ENCODE measurements around the gene TLCD3B. TPM values are rescaled to one million over a fixed set of nuclear protein-coding genes. Genes with fewer than 3 reads are reported as not detected.

The TLCD3B gene
- total RNA-seq, 1 experiment from 2014 or later = 0.90 TPM

- Mint-ChIP-seq H3K9me3 (ENCODE audit: low read depth, unreplicated experiment) (no peaks in the 10 kb centered on the region), H3K4me1 (ENCODE audit: low read depth, unreplicated experiment) (peaks cover 9% of the 10 kb centered on the region), H3K36me3 (ENCODE audit: insufficient read depth, unreplicated experiment) (peaks cover 6% of the 10 kb centered on the region), H3K4me3 (ENCODE audit: low read depth, unreplicated experiment) (no peak overlapping the region), H3K27me3 (ENCODE audit: unreplicated experiment) (peaks cover 94% of the 10 kb centered on the region), H3K27ac (ENCODE audit: unreplicated experiment) (no peak overlapping the region)
- CTCF ChIA-PET = no interaction called here
- TF ChIP-seq, protein P1, sequence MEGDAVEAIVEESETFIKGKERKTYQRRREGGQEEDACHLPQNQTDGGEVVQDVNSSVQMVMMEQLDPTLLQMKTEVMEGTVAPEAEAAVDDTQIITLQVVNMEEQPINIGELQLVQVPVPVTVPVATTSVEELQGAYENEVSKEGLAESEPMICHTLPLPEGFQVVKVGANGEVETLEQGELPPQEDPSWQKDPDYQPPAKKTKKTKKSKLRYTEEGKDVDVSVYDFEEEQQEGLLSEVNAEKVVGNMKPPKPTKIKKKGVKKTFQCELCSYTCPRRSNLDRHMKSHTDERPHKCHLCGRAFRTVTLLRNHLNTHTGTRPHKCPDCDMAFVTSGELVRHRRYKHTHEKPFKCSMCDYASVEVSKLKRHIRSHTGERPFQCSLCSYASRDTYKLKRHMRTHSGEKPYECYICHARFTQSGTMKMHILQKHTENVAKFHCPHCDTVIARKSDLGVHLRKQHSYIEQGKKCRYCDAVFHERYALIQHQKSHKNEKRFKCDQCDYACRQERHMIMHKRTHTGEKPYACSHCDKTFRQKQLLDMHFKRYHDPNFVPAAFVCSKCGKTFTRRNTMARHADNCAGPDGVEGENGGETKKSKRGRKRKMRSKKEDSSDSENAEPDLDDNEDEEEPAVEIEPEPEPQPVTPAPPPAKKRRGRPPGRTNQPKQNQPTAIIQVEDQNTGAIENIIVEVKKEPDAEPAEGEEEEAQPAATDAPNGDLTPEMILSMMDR (IDR thresholded peaks at IDR 0.05; ENCODE audit: unreplicated experiment) = no peak
- no TSS peak for BruUV-seq (replicated peaks)
- intact Hi-C loops (cut with micrococcal nuclease; ENCODE audit: unreplicated experiment) = no loop called here
- DNase-seq = no peak
Measured at GRCh38 chr16:30027588-30028437, 3.3 kb downstream of the TLCD3B start.

GRCh38 chr16:30026449-30026848 is 4.6 kb downstream of the TLCD3B start:
- DNase-seq = no peak
- no TSS peak for BruUV-seq (replicated peaks)
- no peaks in the 10 kb centered on the region for H3K9me3 Mint-ChIP-seq (ENCODE audit: low read depth, unreplicated experiment)
- H3K27ac Mint-ChIP-seq (ENCODE audit: unreplicated experiment) = no peak overlapping the region
- TF ChIP-seq, protein P1 (IDR thresholded peaks at IDR 0.05; ENCODE audit: unreplicated experiment) = no peak
- intact Hi-C loops (cut with micrococcal nuclease; ENCODE audit: unreplicated experiment) = no loop called here
- no peak overlapping the region for H3K4me3 Mint-ChIP-seq (ENCODE audit: low read depth, unreplicated experiment)
- CTCF ChIA-PET = interaction anchor here (0.9 kb wide), 1 partner anchor 53 kb away, joined by 3 read pairs; the partner anchor contains the start of gene TAOK2
- H3K4me1 Mint-ChIP-seq (ENCODE audit: low read depth, unreplicated experiment) = peaks cover 11% of the 10 kb centered on the region
- H3K36me3 Mint-ChIP-seq (ENCODE audit: insufficient read depth, unreplicated experiment) = peaks cover 9% of the 10 kb centered on the region
- peaks cover 81% of the 10 kb centered on the region for H3K27me3 Mint-ChIP-seq (ENCODE audit: unreplicated experiment)

DNA sequence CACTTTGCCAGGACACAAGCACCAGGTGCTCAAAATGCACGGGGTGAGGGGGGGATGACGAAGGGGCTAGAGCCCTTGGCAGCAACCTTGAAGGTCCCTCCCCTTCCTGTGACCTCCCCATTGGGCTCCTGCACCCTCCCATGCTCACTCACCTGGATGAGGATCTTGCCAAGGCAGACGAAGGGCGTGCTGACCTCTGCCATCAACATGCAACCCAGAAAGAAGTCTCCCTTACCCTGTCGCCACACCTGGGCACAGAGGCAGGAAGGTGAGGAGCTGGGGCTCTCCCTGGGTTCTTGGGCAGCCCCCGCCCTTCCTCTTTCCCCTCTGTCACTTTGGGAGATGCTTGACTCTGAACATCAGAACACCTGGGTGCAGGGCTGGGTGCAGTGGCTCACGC is 5.5 kb downstream of the TLCD3B start:
- H3K27me3 Mint-ChIP-seq (ENCODE audit: unreplicated experiment) = peaks cover 72% of the 10 kb centered on the region
- TF ChIP-seq, protein P1 (IDR thresholded peaks at IDR 0.05; ENCODE audit: unreplicated experiment) = no peak

GRCh38 chr16:30025156-30025555 is 5.9 kb downstream of the TLCD3B start:
- Mint-ChIP-seq H3K9me3 (ENCODE audit: low read depth, unreplicated experiment) (no peaks in the 10 kb centered on the region), H3K4me3 (ENCODE audit: low read depth, unreplicated experiment) (no peak overlapping the region), H3K4me1 (ENCODE audit: low read depth, unreplicated experiment) (peaks cover 18% of the 10 kb centered on the region), H3K27ac (ENCODE audit: unreplicated experiment) (no peak overlapping the region), H3K27me3 (ENCODE audit: unreplicated experiment) (peaks cover 68% of the 10 kb centered on the region), H3K36me3 (ENCODE audit: insufficient read depth, unreplicated experiment) (peaks cover 15% of the 10 kb centered on the region)
- TF ChIP-seq, protein P1 (IDR thresholded peaks at IDR 0.05; ENCODE audit: unreplicated experiment) = no peak
- intact Hi-C loops (cut with micrococcal nuclease; ENCODE audit: unreplicated experiment) = no loop called here
- CTCF ChIA-PET = no interaction called here
- no peak for DNase-seq
- no TSS peak for BruUV-seq (replicated peaks)

More for the DNA sequence above, 5.5 kb downstream of the TLCD3B start:
- CTCF ChIA-PET = interaction anchor here (0.9 kb wide), 1 partner anchor 52 kb away, joined by 3 read pairs; the partner anchor contains the start of gene TAOK2
- no TSS peak for BruUV-seq (replicated peaks)
- Mint-ChIP-seq H3K9me3 (ENCODE audit: low read depth, unreplicated experiment) (no peaks in the 10 kb centered on the region), H3K4me3 (ENCODE audit: low read depth, unreplicated experiment) (no peak overlapping the region), H3K4me1 (ENCODE audit: low read depth, unreplicated experiment) (peaks cover 18% of the 10 kb centered on the region), H3K27ac (ENCODE audit: unreplicated experiment) (no peak overlapping the region), H3K36me3 (ENCODE audit: insufficient read depth, unreplicated experiment) (peaks cover 15% of the 10 kb centered on the region)
- intact Hi-C loops (cut with micrococcal nuclease; ENCODE audit: unreplicated experiment) = no loop called here
- DNase-seq = no peak

All from Calu3 (cell line).